Measurements from ENCODE around the gene ENPP7. TPM values are rescaled to one million over a fixed set of nuclear protein-coding genes. Genes with fewer than 3 reads are reported as not detected.

The ENPP7 gene
- total RNA-seq, 1 donor from 2014 or later, result not detected

DNA sequence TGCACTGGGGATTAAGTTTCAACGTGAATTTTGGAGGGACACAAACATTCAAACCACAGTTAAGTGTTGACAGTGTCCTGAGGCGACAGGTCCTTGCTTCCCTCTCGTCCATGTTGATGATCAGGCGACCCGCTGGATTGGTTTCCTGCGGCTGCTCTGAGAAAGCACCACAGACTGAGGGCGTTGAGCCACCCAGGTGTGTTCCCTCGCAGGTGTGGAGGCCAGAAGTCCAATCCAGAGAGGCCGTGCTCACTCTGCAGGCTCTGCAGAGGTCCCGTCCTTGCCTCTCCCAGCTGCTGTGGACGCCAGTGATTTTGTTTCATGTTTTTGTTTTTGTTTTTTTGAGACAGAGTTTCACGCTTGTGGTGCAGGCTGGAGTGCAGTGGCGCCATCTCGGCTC, 24.8 kb downstream of the ENPP7 start:
- Mint-ChIP-seq H3K27ac (ENCODE audit: unreplicated experiment) (no peak overlapping the region), H3K9me3 (no peaks in the 10 kb centered on the region), H3K4me3 (no peak overlapping the region), H3K36me3 (ENCODE audit: low read depth) (peaks cover 2% of the 10 kb centered on the region), H3K4me1 (peaks cover 5% of the 10 kb centered on the region), H3K27me3 (ENCODE audit: low read depth) (peaks cover 20% of the 10 kb centered on the region)
- DNase-seq (ENCODE audit: low read depth, low spot score), result no peak
- TF ChIP-seq, protein P1, sequence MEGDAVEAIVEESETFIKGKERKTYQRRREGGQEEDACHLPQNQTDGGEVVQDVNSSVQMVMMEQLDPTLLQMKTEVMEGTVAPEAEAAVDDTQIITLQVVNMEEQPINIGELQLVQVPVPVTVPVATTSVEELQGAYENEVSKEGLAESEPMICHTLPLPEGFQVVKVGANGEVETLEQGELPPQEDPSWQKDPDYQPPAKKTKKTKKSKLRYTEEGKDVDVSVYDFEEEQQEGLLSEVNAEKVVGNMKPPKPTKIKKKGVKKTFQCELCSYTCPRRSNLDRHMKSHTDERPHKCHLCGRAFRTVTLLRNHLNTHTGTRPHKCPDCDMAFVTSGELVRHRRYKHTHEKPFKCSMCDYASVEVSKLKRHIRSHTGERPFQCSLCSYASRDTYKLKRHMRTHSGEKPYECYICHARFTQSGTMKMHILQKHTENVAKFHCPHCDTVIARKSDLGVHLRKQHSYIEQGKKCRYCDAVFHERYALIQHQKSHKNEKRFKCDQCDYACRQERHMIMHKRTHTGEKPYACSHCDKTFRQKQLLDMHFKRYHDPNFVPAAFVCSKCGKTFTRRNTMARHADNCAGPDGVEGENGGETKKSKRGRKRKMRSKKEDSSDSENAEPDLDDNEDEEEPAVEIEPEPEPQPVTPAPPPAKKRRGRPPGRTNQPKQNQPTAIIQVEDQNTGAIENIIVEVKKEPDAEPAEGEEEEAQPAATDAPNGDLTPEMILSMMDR (conservative IDR thresholded peaks at IDR 0.05), result no peak

DNA sequence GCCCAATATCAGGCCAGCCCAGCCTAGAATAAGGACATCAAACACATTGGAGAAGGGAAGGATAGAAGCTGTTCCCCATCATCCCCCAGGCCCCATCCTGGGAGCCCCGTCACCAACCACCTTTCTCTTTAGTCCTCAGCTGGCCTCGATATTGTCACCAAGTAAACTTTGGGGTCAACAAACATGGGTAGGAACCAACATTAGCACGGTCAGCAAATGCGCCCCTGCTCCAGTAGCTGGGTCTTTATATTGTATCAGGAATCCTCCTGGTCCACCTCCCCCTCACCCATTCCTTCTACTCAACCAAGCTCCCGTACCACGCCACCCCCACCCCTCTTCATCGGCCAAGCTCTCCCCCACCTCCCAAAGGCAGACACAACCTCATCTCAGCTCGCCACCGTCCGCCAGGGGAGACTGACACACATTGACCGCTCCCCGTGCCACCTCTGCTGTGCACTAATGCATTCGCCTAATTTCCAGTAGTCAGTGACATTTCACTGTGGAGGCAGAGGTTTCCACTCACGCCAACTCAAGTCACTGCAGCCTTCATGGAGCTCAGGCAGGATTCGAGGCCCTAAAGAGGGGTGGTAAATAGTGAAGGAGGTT, 26.5 kb downstream of the ENPP7 start:
- Mint-ChIP-seq H3K4me1 (peaks cover 5% of the 10 kb centered on the region), H3K27me3 (ENCODE audit: low read depth) (peaks cover 6% of the 10 kb centered on the region), H3K9me3 (no peaks in the 10 kb centered on the region), H3K27ac (ENCODE audit: unreplicated experiment) (no peak overlapping the region), H3K36me3 (ENCODE audit: low read depth) (peaks cover 2% of the 10 kb centered on the region), H3K4me3 (no peak overlapping the region)
- TF ChIP-seq, protein P1 (conservative IDR thresholded peaks at IDR 0.05), result no peak
- DNase-seq (ENCODE audit: low read depth, low spot score), result no peak

DNA sequence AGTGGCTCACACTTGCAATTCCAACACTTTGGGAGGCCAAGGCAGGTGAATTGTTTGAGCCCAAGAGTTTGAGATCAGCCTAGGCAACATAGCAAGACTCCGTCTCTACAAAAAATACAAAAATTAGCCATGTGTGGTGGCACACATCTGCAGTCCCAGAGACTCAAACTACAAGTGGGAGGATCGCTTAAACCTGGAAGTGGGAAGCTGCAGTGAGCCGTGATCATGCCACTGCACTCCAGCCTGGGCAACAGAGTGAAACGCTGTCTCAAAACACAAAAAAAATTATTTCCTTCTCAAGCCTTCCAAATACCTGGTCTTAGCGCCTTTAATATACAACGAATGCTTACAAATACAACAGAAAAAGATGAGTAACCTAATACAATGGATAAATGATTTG, 27.5 kb downstream of the ENPP7 start:
- Mint-ChIP-seq H3K9me3 (no peaks in the 10 kb centered on the region), H3K4me3 (no peak overlapping the region), H3K36me3 (ENCODE audit: low read depth) (peaks cover 2% of the 10 kb centered on the region), H3K27me3 (ENCODE audit: low read depth) (peaks cover 6% of the 10 kb centered on the region), H3K4me1 (peaks cover 5% of the 10 kb centered on the region), H3K27ac (ENCODE audit: unreplicated experiment) (no peak overlapping the region)
- DNase-seq (ENCODE audit: low read depth, low spot score), result no peak
- TF ChIP-seq, protein P1 (conservative IDR thresholded peaks at IDR 0.05), result no peak

DNA sequence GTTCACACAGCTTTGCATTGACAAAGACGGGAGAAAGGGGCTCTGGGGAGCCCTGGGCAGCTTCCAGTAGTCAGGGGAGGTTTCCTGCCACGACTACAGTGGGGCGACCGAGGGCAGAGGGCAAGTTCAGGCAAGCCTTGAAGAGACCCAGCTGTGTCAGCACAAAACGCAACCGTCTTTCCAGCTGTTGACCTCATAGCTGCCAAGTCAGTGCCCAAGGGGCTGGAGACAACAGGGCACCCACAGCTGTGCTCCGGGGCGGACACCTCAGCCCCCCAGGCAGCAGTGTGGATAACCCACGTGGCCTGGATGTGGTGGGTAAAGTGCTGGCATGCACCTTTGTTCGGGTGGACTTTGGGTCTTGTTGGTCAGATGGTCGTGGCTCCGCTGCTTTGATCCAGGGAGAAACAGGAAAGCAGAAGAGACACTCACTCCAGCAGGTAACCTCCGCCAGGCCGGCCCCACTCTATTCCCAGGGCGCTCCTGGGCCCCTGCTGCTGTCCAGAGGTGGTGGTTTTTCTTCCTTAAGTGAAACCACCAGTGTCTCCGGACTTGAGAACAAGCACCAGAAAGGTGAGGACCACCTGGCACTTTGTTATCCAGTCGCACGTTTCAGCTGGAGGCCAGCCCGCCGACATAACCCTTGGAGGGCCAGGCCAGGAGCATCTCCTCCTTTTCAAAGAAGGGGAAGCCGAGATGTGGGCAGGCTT, 29.6 kb downstream of the ENPP7 start:
- Mint-ChIP-seq H3K9me3 (no peaks in the 10 kb centered on the region), H3K27ac (ENCODE audit: unreplicated experiment) (no peak overlapping the region), H3K36me3 (ENCODE audit: low read depth) (peaks cover 2% of the 10 kb centered on the region), H3K4me1 (no peaks in the 10 kb centered on the region), H3K27me3 (ENCODE audit: low read depth) (no peaks in the 10 kb centered on the region), H3K4me3 (no peak overlapping the region)
- TF ChIP-seq, protein P1 (conservative IDR thresholded peaks at IDR 0.05), result no peak
- DNase-seq (ENCODE audit: low read depth, low spot score), result no peak

DNA sequence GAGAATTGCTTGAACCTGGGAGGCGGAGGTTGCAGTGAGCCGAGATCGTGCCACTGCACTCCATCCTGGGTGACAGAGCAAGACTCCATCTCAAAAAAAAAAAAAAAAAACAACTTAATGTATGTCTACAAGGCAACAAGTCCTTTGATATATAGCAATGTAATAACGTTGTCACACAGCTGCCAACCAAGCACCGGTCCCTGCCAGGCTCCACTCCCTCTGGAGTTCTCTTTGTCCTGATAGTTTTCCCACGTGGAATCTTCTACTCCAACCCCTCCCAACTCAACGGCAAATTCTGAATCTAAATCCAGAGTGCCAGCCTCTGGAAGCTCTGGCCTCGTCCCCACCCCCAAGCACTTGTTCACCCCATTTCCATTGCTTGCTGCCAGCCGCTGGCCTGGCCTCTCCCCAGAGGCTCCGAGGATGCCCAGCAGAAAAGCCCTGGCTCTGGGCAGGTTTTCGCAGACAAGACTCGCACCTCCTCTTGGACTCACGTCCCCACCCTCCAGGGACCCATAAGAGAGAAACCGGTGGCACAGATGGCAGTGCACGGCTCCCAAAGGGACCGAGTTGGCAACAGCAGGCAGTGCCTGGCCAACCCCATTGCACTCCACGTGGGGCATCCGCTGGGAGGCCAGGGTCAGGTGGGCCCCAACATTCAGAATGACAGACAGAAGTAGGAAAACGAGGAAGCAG, 31.3 kb downstream of the ENPP7 start:
- H3K4me1 Mint-ChIP-seq, result no peaks in the 10 kb centered on the region
- DNase-seq (ENCODE audit: low read depth, low spot score), result no peak
- no peak overlapping the region for H3K4me3 Mint-ChIP-seq
- no peaks in the 10 kb centered on the region for H3K9me3 Mint-ChIP-seq
- no peak overlapping the region for H3K27ac Mint-ChIP-seq (ENCODE audit: unreplicated experiment)
- no peaks in the 10 kb centered on the region for H3K27me3 Mint-ChIP-seq (ENCODE audit: low read depth)
- TF ChIP-seq, protein P1 (conservative IDR thresholded peaks at IDR 0.05), result no peak
- peaks cover 2% of the 10 kb centered on the region for H3K36me3 Mint-ChIP-seq (ENCODE audit: low read depth)
